ES-I3 (cell line): ENCODE data around the gene DNTTIP2.
"Not testable (repeated sequence)": the region's sequence is repeated elsewhere in the genome, so short reads cannot be mapped to it uniquely, and the experiment has no call there.

Experiments
- H3K36me3 ChIP-seq: 2 replicates; pipeline ENCODE4 v1.6.1; 2013; ENCODE audit warnings: mild to moderate bottlenecking, low read length, control low read depth, moderate library complexity; ENCODE audit not compliant: insufficient read depth
- H3K4me1 ChIP-seq: 2 replicates; pipeline ENCODE4 v1.6.1; 2013; ENCODE audit warnings: mild to moderate bottlenecking, control low read depth, low read length; ENCODE audit not compliant: insufficient read depth
- H3K9ac ChIP-seq: 2 replicates; pipeline ENCODE4 v1.6.1; 2013; ENCODE audit warnings: low read depth, mild to moderate bottlenecking, low read length, moderate library complexity
- H3K9me3 ChIP-seq: 2 replicates; pipeline ENCODE4 v1.6.1; 2013; ENCODE audit warnings: mild to moderate bottlenecking, low read length, moderate library complexity; ENCODE audit not compliant: control insufficient read depth, insufficient read depth

DNTTIP2 gene

GRCh38 chr1:93878889-93879586 lies at the start of gene DNTTIP2:
DNTTIP2 (minus strand) TSS chr1:93879206; CDS start chr1:93879148, 58 bp downstream.
- peaks cover 21% of the 10 kb centered on the region for H3K36me3 ChIP-seq
- peak within 1 kb of the TSS; percentile 96 for H3K9ac ChIP-seq
- H3K4me1 ChIP-seq: no peaks in the 10 kb centered on the region
- H3K9me3 ChIP-seq: no peaks in the 10 kb centered on the region

GRCh38 chr1:93925206-93925605 lies 46.2 kb upstream of the DNTTIP2 start:
- Histone ChIP-seq H3K36me3 (no peaks in the 10 kb centered on the region), H3K4me1 (no peaks in the 10 kb centered on the region), H3K9me3 (no peaks in the 10 kb centered on the region), H3K9ac (no peak overlapping the region)

- H3K9me3 ChIP-seq: peaks cover 6% of the 10 kb centered on the region; the same call in 1 of the 2 replicates
- no peak overlapping the region for H3K9ac ChIP-seq
- H3K36me3 ChIP-seq: no peaks in the 10 kb centered on the region
- H3K4me1 ChIP-seq: peaks cover 11% of the 10 kb centered on the region
These were observed 40.8 kb upstream of the DNTTIP2 start for GRCh38 chr1:93919780-93920179.

- H3K4me1 ChIP-seq: peaks cover 11% of the 10 kb centered on the region
- H3K9me3 ChIP-seq: peaks cover 6% of the 10 kb centered on the region; the same call in 1 of the 2 replicates
- no peaks in the 10 kb centered on the region for H3K36me3 ChIP-seq
- no peak overlapping the region for H3K9ac ChIP-seq
These were observed 38.3 kb upstream of the DNTTIP2 start for GRCh38 chr1:93917302-93917701.

GRCh38 chr1:93910880-93911279 lies 31.9 kb upstream of the DNTTIP2 start:
- H3K9me3 ChIP-seq, H3K9ac ChIP-seq, H3K36me3 ChIP-seq: not testable (repeated sequence)
- H3K4me1 ChIP-seq: peaks cover 14% of the 10 kb centered on the region

- Histone ChIP-seq H3K9me3 (no peaks in the 10 kb centered on the region), H3K36me3 (no peaks in the 10 kb centered on the region), H3K4me1 (peaks cover 15% of the 10 kb centered on the region), H3K9ac (no peak overlapping the region)
These were observed 31.3 kb upstream of the DNTTIP2 start for GRCh38 chr1:93910305-93910704.

- Histone ChIP-seq H3K9me3 (no peaks in the 10 kb centered on the region), H3K9ac (peak within 1 kb of the TSS; percentile 71), H3K4me1 (peaks cover 15% of the 10 kb centered on the region), H3K36me3 (no peaks in the 10 kb centered on the region)
These were observed 30.4 kb upstream of the DNTTIP2 start, which contains the start of gene GCLM for GRCh38 chr1:93909146-93910050. GCLM (minus strand) TSS chr1:93909430; CDS start chr1:93909163, 267 bp downstream.

GRCh38 chr1:93908394-93909145 lies 29.6 kb upstream of the DNTTIP2 start:
- Histone ChIP-seq H3K9me3 (no peaks in the 10 kb centered on the region), H3K36me3 (no peaks in the 10 kb centered on the region), H3K4me1 (peaks cover 15% of the 10 kb centered on the region)

GRCh38 chr1:93907718-93908117 lies 28.7 kb upstream of the DNTTIP2 start:
- Histone ChIP-seq H3K9me3 (no peaks in the 10 kb centered on the region), H3K36me3 (no peaks in the 10 kb centered on the region), H3K4me1 (peaks cover 15% of the 10 kb centered on the region), H3K9ac (no peak overlapping the region; the same call in 1 of the 2 replicates)

More at GRCh38 chr1:93908394-93909145, 29.6 kb upstream of the DNTTIP2 start:
- H3K9ac ChIP-seq: peak overlapping the region; percentile 71

- Histone ChIP-seq H3K4me1 (peaks cover 15% of the 10 kb centered on the region), H3K9me3 (no peaks in the 10 kb centered on the region), H3K9ac (no peak overlapping the region), H3K36me3 (no peaks in the 10 kb centered on the region)
These were observed 27.5 kb upstream of the DNTTIP2 start for GRCh38 chr1:93906480-93906879.

GRCh38 chr1:93905734-93906133 lies 26.7 kb upstream of the DNTTIP2 start:
- peaks cover 15% of the 10 kb centered on the region for H3K4me1 ChIP-seq
- H3K9ac ChIP-seq: no peak overlapping the region
- H3K36me3 ChIP-seq: no peaks in the 10 kb centered on the region; the same call in 1 of the 2 replicates
- H3K9me3 ChIP-seq: no peaks in the 10 kb centered on the region

- Histone ChIP-seq H3K9me3 (no peaks in the 10 kb centered on the region), H3K36me3 (no peaks in the 10 kb centered on the region; the same call in 1 of the 2 replicates), H3K4me1 (peaks cover 15% of the 10 kb centered on the region), H3K9ac (no peak overlapping the region)
These were observed 26.0 kb upstream of the DNTTIP2 start for GRCh38 chr1:93905051-93905450.

GRCh38 chr1:93904228-93904627 lies 25.2 kb upstream of the DNTTIP2 start:
- H3K4me1 ChIP-seq: peaks cover 15% of the 10 kb centered on the region

More at GRCh38 chr1:93904228-93904627, 25.2 kb upstream of the DNTTIP2 start:
- Histone ChIP-seq H3K36me3 (no peaks in the 10 kb centered on the region; the same call in 1 of the 2 replicates), H3K9ac (no peak overlapping the region), H3K9me3 (no peaks in the 10 kb centered on the region)
